Lower lobe of right lung (tissue), 2 donors: ENCODE data around the gene PPP1R14B. TPM values are rescaled to one million over a fixed set of nuclear protein-coding genes. Genes with fewer than 3 reads are reported as not detected.
A peak's percentile ranks its signal among the peaks of the same experiment; 100 is the strongest.

ENCODE experiments used
- ATAC-seq, 2 donors: fragments of 200-7000 bp; cut with Tn5 transposase; one replicate each; pipeline ENCODE4 v1.9.1; 2020 to 2022; ENCODE audit warnings: mild to moderate bottlenecking in 2 of 2, moderate library complexity in 2 of 2
- DNase-seq: peaks from one replicate; pipeline ENCODE4 v3.0.0-alpha.2; 2020
- H3K27ac ChIP-seq: fragments of 200-600 bp; one replicate; pipeline ENCODE4 v1.8.0; 2022
- H3K27me3 ChIP-seq: fragments of 200-600 bp; one replicate; pipeline ENCODE4 v1.8.0; 2022; ENCODE audit warnings: low read depth
- H3K36me3 ChIP-seq: fragments of 200-600 bp; one replicate; pipeline ENCODE4 v1.8.0; 2022; ENCODE audit warnings: mild to moderate bottlenecking
- H3K4me1 ChIP-seq: fragments of 200-600 bp; one replicate; pipeline ENCODE4 v1.8.0; 2022
- H3K4me3 ChIP-seq: fragments of 200-600 bp; one replicate; pipeline ENCODE4 v1.8.0; 2022; ENCODE audit warnings: mild to moderate bottlenecking
- H3K9me3 ChIP-seq: fragments of 200-600 bp; one replicate; pipeline ENCODE4 v1.8.0; 2022
- intact Hi-C: fragments of 100-400 bp; cut with DNase I; formaldehyde crosslinking; loops from one replicate; pipeline ENCODE4 v1.11.0; 2022
- total RNA-seq: library from RNA; stranded (reverse); fragmentation: NEBNext Ultra II Directional; extraction: Animal tissue kit (Norgen Biotek cat#: 25700); gene quantifications from one replicate; pipeline ENCODE4 v1.2.1, GENCODE V29; 2021
- TF ChIP-seq, protein P1 (sequence below): fragments of 200-600 bp; IDR thresholded peaks from one replicate; pipeline ENCODE4 v1.8.0; 2022; ENCODE audit warnings: antibody characterized with exemption, mild to moderate bottlenecking
- donor health status: DM: no; HTN: yes; CAD: no; lungs with severe emphysema.

Gene PPP1R14B
- total RNA-seq, 1 donor from 2014 or later, result 55.4 TPM

- TF ChIP-seq, protein P1, sequence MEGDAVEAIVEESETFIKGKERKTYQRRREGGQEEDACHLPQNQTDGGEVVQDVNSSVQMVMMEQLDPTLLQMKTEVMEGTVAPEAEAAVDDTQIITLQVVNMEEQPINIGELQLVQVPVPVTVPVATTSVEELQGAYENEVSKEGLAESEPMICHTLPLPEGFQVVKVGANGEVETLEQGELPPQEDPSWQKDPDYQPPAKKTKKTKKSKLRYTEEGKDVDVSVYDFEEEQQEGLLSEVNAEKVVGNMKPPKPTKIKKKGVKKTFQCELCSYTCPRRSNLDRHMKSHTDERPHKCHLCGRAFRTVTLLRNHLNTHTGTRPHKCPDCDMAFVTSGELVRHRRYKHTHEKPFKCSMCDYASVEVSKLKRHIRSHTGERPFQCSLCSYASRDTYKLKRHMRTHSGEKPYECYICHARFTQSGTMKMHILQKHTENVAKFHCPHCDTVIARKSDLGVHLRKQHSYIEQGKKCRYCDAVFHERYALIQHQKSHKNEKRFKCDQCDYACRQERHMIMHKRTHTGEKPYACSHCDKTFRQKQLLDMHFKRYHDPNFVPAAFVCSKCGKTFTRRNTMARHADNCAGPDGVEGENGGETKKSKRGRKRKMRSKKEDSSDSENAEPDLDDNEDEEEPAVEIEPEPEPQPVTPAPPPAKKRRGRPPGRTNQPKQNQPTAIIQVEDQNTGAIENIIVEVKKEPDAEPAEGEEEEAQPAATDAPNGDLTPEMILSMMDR, result no peak
- no peak for ATAC-seq
These were observed 1.8 kb downstream of the PPP1R14B start for GRCh38 chr11:64244966-64245365.

GRCh38 chr11:64244107-64244506 is 2.6 kb downstream of the PPP1R14B start:
- ATAC-seq (no peak), DNase-seq (no peak)
- no peaks in the 10 kb centered on the region for H3K27me3 ChIP-seq
- peaks cover 51% of the 10 kb centered on the region for H3K4me1 ChIP-seq
- no peaks in the 10 kb centered on the region for H3K9me3 ChIP-seq
- H3K36me3 ChIP-seq, result peaks cover 16% of the 10 kb centered on the region
- intact Hi-C loops, result no loop called here
- TF ChIP-seq, protein P1, result no peak
- H3K27ac ChIP-seq, result no peak overlapping the region
- no peak overlapping the region for H3K4me3 ChIP-seq

More at GRCh38 chr11:64244966-64245365, 1.8 kb downstream of the PPP1R14B start:
- Histone ChIP-seq H3K27me3 (no peaks in the 10 kb centered on the region), H3K4me1 (peaks cover 42% of the 10 kb centered on the region), H3K9me3 (no peaks in the 10 kb centered on the region), H3K27ac (peak overlapping the region; percentile 72), H3K36me3 (peaks cover 13% of the 10 kb centered on the region), H3K4me3 (peak overlapping the region; percentile 76)
- DNase-seq, result no peak
- intact Hi-C loops, result no loop called here

DNA sequence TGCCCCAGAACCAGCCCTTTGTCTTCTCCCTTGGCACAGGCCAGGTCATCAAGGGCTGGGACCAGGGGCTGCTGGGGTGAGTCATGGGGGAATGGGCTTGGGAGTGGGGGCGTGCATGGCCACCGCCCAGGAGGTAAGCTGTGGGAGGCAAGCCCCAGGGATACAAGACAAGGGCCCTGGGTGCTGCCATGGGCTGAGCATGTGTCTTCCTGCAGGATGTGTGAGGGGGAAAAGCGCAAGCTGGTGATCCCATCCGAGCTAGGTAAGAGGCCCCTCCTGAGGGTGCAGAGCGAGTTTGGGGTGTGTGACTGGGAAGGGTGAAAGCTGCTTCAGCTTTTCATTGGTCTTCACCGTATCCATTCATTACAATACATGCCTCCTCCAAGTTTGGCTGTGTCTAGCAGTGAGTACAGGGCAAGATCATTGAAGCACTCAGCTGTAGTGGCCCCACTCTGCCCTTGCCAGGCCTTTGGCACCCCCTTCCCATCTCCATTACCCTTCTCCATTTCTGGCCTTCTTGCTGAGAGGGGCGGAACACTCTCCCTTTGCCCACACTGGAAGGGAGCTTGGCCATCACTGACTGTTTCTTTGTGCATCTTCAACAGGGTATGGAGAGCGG is 3.4 kb downstream of the PPP1R14B start:
- H3K27ac ChIP-seq, result no peak overlapping the region
- ATAC-seq (no peak), DNase-seq (no peak)
- H3K9me3 ChIP-seq, result no peaks in the 10 kb centered on the region
- intact Hi-C loops, result no loop called here
- H3K27me3 ChIP-seq, result no peaks in the 10 kb centered on the region
- peaks cover 58% of the 10 kb centered on the region for H3K4me1 ChIP-seq
- no peak overlapping the region for H3K4me3 ChIP-seq
- H3K36me3 ChIP-seq, result peaks cover 24% of the 10 kb centered on the region
- TF ChIP-seq, protein P1, result no peak

DNA sequence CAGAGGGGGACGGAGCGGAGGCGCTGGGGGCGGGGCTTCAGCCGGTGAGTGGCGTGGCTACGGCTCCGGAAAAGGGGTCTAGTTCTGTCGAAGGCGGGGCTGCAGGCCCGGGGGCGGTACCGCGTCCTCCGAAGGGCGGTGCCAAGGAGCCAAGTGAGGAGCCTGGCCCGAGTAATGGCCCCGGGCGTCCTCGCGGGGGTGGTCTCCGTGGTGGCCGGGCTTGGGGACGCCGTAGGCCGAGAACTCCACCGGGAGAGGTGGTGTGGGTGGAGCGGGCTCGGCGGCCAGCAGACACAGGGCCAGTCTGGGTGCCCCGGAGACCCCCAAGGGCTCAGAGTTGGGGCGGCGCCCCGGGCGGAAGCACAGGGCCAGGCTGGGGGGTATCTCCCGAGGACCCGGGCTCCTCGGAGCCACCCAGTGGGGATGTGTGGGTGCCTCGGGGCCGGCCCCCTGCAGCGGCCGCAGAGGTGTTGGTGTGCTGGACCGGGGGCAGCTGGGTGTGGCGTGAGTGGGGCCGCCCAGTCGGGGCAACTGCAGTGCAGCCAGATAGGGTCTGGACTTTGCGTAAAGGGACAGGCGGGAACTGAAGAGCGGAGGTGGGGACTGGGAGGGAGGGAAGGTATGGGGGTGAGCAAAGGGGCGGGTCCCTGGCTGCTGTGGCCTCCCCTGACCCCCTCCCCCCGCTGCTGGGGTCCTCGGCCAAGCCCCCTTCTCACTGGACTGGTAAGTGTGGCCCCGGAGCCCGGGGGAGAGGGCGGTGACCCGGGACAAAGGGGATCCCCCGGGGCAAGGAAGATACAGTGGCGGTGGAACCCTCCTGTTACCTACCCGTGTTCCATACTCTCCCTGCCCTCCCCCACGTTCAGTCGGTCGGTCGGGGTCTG is 5.0 kb downstream of the PPP1R14B start:
- Histone ChIP-seq H3K9me3 (no peaks in the 10 kb centered on the region), H3K27me3 (no peaks in the 10 kb centered on the region), H3K4me1 (peaks cover 59% of the 10 kb centered on the region), H3K4me3 (peak overlapping the region; percentile 77), H3K36me3 (peaks cover 36% of the 10 kb centered on the region), H3K27ac (peak overlapping the region; percentile 99)
- intact Hi-C loops, result no loop called here
- TF ChIP-seq, protein P1, result peak; percentile 18
- ATAC-seq (peak; percentile 0 to 5), DNase-seq (no peak)

DNA sequence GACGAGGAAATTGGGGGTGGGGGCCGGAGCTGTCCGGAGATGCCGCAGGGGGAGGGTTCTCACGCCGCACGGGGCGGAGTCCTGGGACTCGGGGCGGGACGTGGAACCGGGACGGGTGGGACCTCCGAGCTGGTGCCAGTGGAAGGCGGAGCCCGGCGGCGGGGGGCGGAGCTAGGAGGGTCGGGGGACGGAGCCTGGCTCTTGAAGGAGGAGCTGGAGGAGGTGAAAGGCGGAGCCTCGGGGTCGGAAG is 5.6 kb downstream of the PPP1R14B start:
- DNase-seq (peak; percentile 100), ATAC-seq (peak; percentile 90 to 94)
- H3K27me3 ChIP-seq, result no peaks in the 10 kb centered on the region
- TF ChIP-seq, protein P1, result no peak
- peaks cover 36% of the 10 kb centered on the region for H3K36me3 ChIP-seq
- peaks cover 59% of the 10 kb centered on the region for H3K4me1 ChIP-seq
- H3K4me3 ChIP-seq, result peak overlapping the region; percentile 77
- peak overlapping the region; percentile 99 for H3K27ac ChIP-seq
- no peaks in the 10 kb centered on the region for H3K9me3 ChIP-seq
- intact Hi-C loops, result no loop called here
